Suppressor macrophage treated with lipopolysaccharide for 1 hour (primary cell): ENCODE results near the gene TKTL1.

Source experiments
- DNase-seq, 3 donors: peaks; one replicate each; pipeline ENCODE4 v3.0.0-alpha.2; 2020 to 2022

TKTL1 gene

GRCh38 chrX:154379569-154379951 is 84.0 kb downstream of the TKTL1 start:
- DNase-seq = peak in 1 of 3 donors; percentile 26
